Kidney (tissue), 14 donors: ENCODE data around the gene TTLL11. TPM values are rescaled to one million over a fixed set of nuclear protein-coding genes. Genes with fewer than 3 reads are reported as not detected.

Experiments
- DNase-seq, 5 donors: peaks; one replicate each; pipeline ENCODE4 v3.0.0-alpha.2; 2013 to 2020
- FAIRE-seq: peaks from 2 replicates; lab custom pipeline; 2012; peaks lifted over from hg19 to GRCh38; lab: Jason Lieb, UNC
- H3K27ac ChIP-seq, 2 donors: one replicate each; pipeline ENCODE4 v1.7.0; 2013; ENCODE audit warnings: low read depth in 2 of 2, low read length in 2 of 2, inconsistent platforms in 1 of 2
- H3K27me3 ChIP-seq: one replicate; pipeline ENCODE4 v1.7.1; 2013; ENCODE audit warnings: low read length, inconsistent platforms; ENCODE audit not compliant: control insufficient read depth, insufficient read depth
- H3K36me3 ChIP-seq, 3 donors: one replicate each; pipeline versions ENCODE4 v1.7.0 to v1.7.1; 2013; ENCODE audit warnings: low read length in 3 of 3, control low read depth in 1 of 3, inconsistent platforms in 1 of 3; ENCODE audit not compliant: insufficient read depth in 3 of 3, control insufficient read depth in 2 of 3
- H3K4me1 ChIP-seq, 3 donors: one replicate each; pipeline versions ENCODE4 v1.7.0 to v1.7.1; 2013; ENCODE audit warnings: low read length in 3 of 3, inconsistent platforms in 1 of 3, low read depth in 1 of 3; ENCODE audit not compliant: control insufficient read depth in 2 of 3, insufficient read depth in 2 of 3
- H3K4me3 ChIP-seq, 3 donors: one replicate each; pipeline versions ENCODE4 v1.7.0 to v1.8.1; 2013; ENCODE audit warnings: low read length in 3 of 3, control low read depth in 1 of 3, inconsistent platforms in 1 of 3
- H3K9ac ChIP-seq, 3 donors: one replicate each; pipeline versions ENCODE4 v1.7.0 to v1.7.1; 2013; ENCODE audit warnings: low read length in 3 of 3, control low read depth in 1 of 3, inconsistent platforms in 1 of 3
- H3K9me3 ChIP-seq, 3 donors: one replicate each; pipeline versions ENCODE4 v1.7.0 to v1.7.1; 2013; ENCODE audit warnings: low read length in 3 of 3, control low read depth in 1 of 3, inconsistent platforms in 1 of 3; ENCODE audit not compliant: control insufficient read depth in 2 of 3, insufficient read depth in 1 of 3
- intact Hi-C: fragments of 100-400 bp; cut with DNase I; formaldehyde crosslinking; loops from one replicate; pipeline ENCODE4 v1.11.1; 2022
- polyA plus RNA-seq: library from polyadenylated mRNA; stranded (reverse); fragments of 350-450 nt; fragmentation: Illumina TruSeq; extraction: RNeasy Lipid Tissue Mini Kit (QIAGEN cat#74804); gene quantifications from one replicate; pipeline ENCODE4 v1.2.3, GENCODE V29; 2014; ENCODE audit warnings: low read depth, low replicate concordance; ENCODE audit not compliant: insufficient read depth
- total RNA-seq: library from RNA; stranded (reverse); fragmentation: NEBNext Ultra II Directional; extraction: Animal tissue kit (Norgen Biotek cat#: 25700); gene quantifications from one replicate; pipeline ENCODE4 v1.2.1, GENCODE V29; 2021
- TF ChIP-seq, protein P1 (sequence below): IDR thresholded peaks from 3 replicates; pipeline ENCODE4 v1.5.1; 2012; ENCODE audit warnings: mild to moderate bottlenecking, moderate library complexity, borderline replicate concordance; ENCODE audit not compliant: insufficient read depth; ENCODE audit errors: extremely low read depth
- donor health status: control.
- donor health status: control.
- donor health status: control.
- donor health status: control.
- donor health status: control.
- donor health status: DM: yes; HTN: yes; CAD: no.
- donor health status: Normal renal cell carcinoma (clear cell type).

TTLL11 gene
- total and polyA plus RNA-seq, 2 donors from 2014 or later = 2.3 to 10.0 TPM

GRCh38 chr9:122106576-122106975 lies 13.5 kb upstream of the TTLL11 start:
- Histone ChIP-seq H3K27ac (no peak overlapping the region), H3K9me3 (peaks cover 0 to 6% (median 0%) of the 10 kb centered on the region in 3 donors), H3K4me3 (no peak overlapping the region), H3K4me1 (no peaks in the 10 kb centered on the region), H3K9ac (no peak overlapping the region), H3K27me3 (no peaks in the 10 kb centered on the region), H3K36me3 (no peaks in the 10 kb centered on the region)
- TF ChIP-seq, protein P1, sequence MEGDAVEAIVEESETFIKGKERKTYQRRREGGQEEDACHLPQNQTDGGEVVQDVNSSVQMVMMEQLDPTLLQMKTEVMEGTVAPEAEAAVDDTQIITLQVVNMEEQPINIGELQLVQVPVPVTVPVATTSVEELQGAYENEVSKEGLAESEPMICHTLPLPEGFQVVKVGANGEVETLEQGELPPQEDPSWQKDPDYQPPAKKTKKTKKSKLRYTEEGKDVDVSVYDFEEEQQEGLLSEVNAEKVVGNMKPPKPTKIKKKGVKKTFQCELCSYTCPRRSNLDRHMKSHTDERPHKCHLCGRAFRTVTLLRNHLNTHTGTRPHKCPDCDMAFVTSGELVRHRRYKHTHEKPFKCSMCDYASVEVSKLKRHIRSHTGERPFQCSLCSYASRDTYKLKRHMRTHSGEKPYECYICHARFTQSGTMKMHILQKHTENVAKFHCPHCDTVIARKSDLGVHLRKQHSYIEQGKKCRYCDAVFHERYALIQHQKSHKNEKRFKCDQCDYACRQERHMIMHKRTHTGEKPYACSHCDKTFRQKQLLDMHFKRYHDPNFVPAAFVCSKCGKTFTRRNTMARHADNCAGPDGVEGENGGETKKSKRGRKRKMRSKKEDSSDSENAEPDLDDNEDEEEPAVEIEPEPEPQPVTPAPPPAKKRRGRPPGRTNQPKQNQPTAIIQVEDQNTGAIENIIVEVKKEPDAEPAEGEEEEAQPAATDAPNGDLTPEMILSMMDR = no peak
- DNase-seq (no peak), FAIRE-seq (no peak)
- intact Hi-C loops = no loop called here

- FAIRE-seq (no peak), DNase-seq (no peak)
- Histone ChIP-seq H3K27ac (no peak overlapping the region), H3K36me3 (no peaks in the 10 kb centered on the region), H3K4me3 (no peak overlapping the region), H3K4me1 (no peaks in the 10 kb centered on the region), H3K27me3 (no peaks in the 10 kb centered on the region), H3K9me3 (peaks cover 0 to 6% (median 0%) of the 10 kb centered on the region in 3 donors), H3K9ac (no peak overlapping the region)
- TF ChIP-seq, protein P1 = no peak
- intact Hi-C loops = no loop called here
These were observed 10.9 kb upstream of the TTLL11 start for GRCh38 chr9:122103985-122104384.

- TF ChIP-seq, protein P1 = no peak
- no peak for DNase-seq
- intact Hi-C loops = no loop called here
- Histone ChIP-seq H3K36me3 (no peaks in the 10 kb centered on the region), H3K9me3 (peaks cover 0 to 6% (median 0%) of the 10 kb centered on the region in 3 donors), H3K9ac (no peak overlapping the region), H3K4me3 (no peak overlapping the region), H3K27ac (no peak overlapping the region), H3K27me3 (no peaks in the 10 kb centered on the region), H3K4me1 (no peaks in the 10 kb centered on the region)
- no peak for FAIRE-seq
These were observed 9.0 kb upstream of the TTLL11 start for GRCh38 chr9:122102156-122102555.

GRCh38 chr9:122100756-122101155 lies 7.6 kb upstream of the TTLL11 start:
- no peak for FAIRE-seq
- intact Hi-C loops = no loop called here

More at GRCh38 chr9:122100756-122101155, 7.6 kb upstream of the TTLL11 start:
- H3K27me3 ChIP-seq = no peaks in the 10 kb centered on the region
- H3K9ac ChIP-seq = no peak overlapping the region
- peaks cover 0 to 6% (median 0%) of the 10 kb centered on the region in 3 donors for H3K9me3 ChIP-seq
- no peaks in the 10 kb centered on the region for H3K4me1 ChIP-seq
- TF ChIP-seq, protein P1 = no peak
- H3K4me3 ChIP-seq = no peak overlapping the region
- no peak overlapping the region for H3K27ac ChIP-seq
- no peaks in the 10 kb centered on the region for H3K36me3 ChIP-seq
- DNase-seq = no peak
